ENCODE results near the gene CPNE4.

- TF ChIP-seq POLR2A (IDR thresholded peaks at IDR 0.05): no peak
- no peak for TF ChIP-seq CTCF (IDR thresholded peaks at IDR 0.05 in 4 of 5, conservative IDR thresholded peaks at IDR 0.05 in 1 of 5)
Observed at GRCh38 chr3:131796111-131796510, 238.7 kb downstream of the CPNE4 start.
